Limb (tissue), 2 donors: ENCODE data around the gene TBPL2.
"Not testable (repeated sequence)": the region's sequence is repeated elsewhere in the genome, so short reads cannot be mapped to it uniquely, and the experiment has no call there.

Experiments used
- DNase-seq, 2 donors: peaks; one replicate each; pipeline ENCODE4 v3.0.0-alpha.2; 2016; ENCODE audit errors: extremely low spot score in 2 of 2

The TBPL2 gene

DNA sequence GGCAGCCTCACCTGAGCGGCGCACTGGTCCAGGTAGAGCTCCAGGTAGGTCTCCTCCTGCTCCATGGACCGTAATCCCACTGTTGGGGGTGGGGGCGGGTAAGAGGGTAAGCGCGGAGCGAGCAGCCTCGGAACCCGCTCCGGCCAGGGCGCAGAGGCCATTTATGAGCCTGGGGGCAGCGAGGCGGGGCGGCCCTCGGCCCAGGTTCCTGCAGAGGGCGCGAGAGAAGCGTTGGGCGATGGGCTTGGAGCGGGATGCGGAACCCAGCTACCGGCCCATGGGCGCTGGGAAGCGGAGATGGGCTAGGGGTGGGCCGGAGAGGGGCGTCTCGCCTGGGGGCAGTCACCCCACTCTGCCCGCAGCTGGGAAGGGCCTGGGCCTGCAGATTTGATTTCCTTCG, at the start of gene TBPL2:
Gene TBPL2, minus strand, starts transcription at position 232 of the 400 bp plus-strand sequence. Its CDS starts 167 bp downstream, at position 65.
- no peak for DNase-seq

DNA sequence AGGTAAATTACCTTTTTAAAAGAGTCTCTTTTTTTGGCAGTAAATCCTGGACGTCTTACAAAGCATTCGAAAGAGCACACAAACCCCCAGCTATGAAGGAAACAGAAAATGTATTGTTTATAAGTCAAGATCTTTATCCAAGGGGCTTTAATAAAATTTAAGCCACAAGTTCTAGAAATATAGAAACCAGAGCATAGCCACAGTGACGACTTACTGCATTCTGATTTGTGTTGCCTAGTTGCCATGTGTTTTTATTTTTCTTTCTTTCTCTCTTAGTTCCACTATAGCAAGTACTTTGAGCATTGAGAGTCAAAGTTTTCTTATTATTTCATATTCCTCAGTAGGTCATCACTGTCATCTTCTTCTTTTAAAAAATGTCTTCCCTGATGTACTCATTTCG, 47.8 kb upstream of the TBPL2 start:
- no peak for DNase-seq

DNA sequence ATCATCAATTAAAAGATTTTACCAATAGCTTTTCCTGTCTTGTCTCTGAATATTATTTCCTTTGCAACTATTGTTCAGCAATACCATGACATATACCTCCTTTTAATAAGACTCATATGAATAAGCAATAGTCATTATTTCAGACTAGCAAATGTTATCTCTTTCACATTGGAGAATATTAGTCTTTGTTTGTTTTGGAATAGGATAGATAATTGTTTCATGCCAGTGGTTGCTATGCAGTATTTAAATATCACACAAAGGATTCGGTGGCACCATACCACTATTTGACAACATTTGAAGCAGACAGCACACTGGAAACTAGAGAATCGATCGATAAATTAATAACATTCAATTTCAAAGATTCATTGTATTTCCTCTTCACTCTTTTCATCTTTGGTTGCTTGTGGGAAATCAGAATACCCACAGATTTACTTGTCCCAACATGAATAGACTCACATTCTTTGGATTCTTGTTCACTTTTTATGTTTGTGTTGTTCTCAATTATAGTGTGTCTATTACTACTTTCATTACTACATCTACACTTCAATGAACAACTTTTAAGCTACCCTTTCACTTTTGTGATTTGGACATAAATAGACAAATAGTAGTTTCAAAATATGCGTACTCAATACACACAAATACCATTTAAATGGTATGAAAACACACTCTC, 42.7 kb upstream of the TBPL2 start:
- DNase-seq: no peak

DNA sequence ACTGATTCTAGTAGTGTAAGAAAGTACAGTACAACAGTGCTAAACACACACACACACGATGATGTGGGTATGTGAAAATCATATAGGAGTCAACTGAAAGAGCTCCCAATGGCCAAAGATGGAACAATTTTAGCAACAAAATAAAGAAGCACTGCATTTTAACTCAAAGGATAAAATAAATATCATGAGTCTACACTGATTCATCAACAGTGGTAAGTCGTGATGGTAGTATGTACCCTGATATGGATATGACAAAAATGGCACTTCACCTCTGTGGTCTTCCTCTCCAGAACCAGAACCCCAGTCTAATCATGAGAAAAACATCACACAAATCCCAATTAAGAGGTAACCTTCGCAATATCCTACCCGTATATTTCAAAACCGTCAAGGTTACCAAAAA, 41.4 kb upstream of the TBPL2 start:
- DNase-seq: no peak

DNA sequence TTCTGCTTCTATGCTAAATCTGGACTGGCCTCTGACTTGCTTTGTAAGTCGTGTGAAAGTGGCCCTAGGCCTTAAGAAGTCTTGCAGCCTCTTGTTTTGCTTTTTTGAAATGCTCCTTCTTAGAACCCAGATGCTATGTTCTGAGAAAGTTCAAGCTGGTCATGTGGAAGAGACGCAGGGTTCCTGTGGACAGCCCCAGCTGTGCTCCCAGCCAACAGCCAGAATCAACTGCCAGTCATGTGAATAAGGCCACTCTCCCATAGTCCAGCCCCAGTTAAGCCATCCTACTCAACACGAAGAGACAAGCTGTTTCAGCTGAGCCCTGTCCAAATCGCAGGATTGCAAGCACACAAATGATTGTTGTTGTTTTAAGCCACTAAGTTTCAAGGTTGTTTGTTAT, 37.3 kb upstream of the TBPL2 start:
- DNase-seq: no peak

DNA sequence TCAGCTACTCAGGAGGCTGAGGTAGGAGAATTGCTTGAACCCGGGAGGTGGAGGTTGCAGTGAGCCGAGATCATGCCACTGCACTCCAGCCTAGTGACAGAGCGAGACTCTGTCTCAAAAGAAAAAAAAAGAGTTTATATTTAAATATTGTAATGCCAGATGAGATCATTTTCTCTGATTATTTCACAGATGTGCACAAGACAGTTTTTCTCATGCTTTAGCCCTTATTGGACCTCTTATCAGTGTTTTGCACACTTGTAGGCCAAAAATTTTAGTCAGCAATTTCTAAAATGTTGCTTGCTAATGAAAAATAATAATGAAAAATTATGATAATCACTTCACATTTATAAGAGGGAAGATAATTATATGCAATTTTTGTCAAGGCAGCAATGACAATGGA, 36.0 kb upstream of the TBPL2 start:
- not testable (repeated sequence) for DNase-seq

DNA sequence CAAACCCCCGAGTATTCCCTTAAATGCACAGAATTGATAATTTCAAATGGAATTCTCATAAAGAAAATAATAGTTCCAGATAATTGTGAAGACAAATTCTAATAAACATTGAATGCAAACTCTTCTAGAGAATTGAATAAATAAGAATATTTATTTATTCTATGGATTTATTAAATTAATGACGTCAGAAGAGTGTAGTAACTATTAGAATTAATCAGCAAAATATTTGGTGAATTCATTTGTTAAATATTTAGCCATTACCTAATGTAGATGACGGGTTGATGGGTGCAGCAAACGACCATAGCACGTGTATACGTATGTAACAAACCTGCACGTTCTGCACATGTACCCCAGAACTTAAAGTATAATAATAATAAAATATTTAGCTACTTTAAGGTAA, 33.4 kb upstream of the TBPL2 start:
- no peak for DNase-seq

DNA sequence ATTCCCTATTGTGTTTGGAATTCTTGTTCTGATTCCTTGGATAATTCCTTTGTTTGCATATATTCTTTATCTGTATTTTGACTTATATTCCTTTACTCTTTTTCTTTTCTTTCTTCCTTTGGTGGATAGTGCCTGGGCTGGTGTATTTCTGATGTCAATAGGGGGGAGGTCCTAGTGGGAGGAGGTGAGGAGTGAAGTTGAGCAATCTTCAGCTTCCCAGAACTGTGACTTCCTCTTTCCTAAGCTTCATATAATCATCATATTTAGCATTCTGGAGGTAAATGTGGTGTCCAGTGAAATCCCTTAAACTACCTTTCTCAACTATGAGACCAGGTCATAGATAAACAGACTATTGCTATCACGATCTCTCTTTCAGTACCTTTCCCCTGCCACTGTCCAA, 29.6 kb upstream of the TBPL2 start:
- no peak for DNase-seq

DNA sequence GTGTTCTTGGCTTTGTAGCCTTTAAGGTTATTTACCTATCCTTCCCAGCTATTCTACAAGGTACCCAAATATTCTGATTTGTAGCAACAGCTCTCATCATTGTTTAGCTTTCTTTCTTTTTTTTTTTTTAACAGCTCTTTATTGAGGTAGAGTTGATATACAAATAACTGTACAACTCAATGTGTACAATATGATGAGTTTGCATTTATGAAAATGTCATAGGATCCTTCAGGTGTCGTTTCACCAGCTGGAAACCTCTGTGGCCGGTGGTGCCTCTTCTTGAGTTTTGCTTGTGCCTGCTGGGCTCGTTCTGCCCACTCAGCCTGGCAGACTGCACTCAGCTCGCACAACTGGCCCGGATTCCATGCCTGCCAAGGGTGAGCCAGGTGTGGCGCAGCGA, 26.9 kb upstream of the TBPL2 start:
- DNase-seq: no peak

DNA sequence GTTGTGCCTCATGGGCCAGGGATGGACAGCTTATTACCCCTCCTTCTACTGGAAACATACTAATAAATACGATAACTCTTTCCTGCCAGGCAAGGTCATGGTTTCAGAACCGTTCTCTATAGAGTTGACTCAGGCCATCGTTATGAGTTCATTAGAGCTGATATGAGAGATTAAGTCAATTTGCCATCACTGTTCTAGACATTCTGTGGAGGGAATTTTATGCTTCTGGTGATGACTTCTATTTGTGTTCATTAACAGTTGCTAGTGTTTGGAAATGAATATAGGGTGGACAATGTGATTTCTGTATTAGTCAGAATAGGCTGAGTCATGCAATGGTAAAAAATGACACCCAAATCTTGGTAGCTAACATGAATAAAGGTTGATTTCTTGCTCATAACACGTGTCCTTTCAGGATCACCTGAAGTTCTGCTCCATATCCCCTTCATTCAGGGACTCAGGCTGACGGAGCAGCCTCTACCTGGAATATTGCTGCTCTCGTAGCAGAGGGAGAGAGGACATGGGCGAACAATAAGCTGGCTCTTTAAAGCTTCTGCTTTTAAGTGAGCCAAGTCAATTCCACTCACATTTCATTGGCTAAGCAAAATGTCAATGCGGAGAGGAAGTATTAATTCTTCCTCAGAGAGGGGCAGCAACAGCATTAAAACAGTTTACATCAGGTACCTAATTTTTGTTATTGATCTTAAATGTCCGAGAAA, 18.5 kb upstream of the TBPL2 start:
- no peak for DNase-seq

DNA sequence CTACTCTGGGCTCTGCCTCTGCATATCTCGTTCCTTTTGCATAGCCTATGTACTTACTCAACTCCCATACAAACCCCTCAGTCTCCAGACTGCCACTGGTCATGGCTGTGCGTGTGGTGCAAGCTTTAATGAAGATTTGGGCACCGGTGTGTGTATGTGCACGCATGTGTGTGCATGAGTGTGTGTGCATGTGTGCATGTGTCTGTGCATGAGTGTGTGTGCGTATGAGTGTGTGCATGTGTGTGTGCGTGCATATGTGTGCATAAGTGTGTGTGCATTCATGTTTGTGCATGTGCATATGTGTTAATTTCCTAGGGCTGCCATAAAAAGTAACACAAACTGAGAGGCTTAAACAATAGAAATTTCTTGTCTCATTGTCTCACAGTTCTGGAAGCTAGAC, 17.1 kb upstream of the TBPL2 start:
- DNase-seq: no peak

DNA sequence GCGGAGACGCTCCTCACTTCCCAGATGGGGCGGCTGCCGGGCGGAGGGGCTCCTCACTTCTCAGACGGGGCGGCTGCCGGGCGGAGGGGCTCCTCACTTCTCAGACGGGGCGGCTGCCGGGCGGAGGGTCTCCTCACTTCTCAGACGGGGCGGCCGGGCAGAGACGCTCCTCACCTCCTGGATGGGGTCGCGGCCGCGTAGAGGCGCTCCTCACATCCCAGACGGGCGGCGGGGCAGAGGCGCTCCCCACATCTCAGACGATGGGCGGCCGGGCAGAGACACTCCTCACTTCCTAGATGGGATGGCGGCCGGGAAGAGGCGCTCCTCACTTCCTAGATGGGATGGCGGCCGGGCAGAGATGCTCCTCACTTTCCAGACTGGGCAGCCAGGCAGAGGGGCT, 16.0 kb upstream of the TBPL2 start:
- DNase-seq: not testable (repeated sequence)

DNA sequence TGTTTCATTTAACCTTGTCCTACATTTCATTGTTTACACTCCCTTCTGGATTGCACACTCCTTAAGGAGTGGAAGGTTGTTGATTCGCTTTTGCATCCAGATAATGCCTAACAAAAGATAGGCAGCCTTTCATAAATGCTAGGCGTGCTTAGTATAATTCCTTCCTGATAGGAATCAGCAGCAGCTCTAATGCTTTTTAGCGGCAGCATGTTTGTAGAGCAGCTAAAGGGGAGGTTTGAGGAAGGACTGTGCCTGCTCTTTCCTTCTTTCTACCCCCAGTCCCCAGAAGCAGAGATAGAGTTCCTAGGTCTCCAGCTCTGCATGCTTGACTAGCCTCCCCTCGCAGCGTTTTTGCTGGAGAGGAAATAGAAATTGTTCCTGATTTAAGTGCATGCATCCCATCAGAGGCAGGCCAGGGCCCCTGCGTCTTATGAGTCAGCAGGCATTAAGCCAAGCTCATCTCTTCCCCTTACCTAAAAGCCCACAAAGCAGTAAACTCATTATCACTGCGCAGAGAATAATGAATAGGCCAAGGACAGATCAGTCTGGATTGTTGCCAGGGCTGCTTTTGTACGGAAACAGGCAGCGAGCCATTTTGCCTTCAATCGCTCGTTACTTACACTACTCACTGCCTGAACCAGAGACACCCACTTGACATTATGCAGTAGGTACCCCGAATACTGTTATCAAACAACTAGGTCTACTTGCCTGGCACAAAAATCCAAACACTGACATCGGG, 14.0 kb upstream of the TBPL2 start:
- peak; percentile 24 to 52 for DNase-seq

DNA sequence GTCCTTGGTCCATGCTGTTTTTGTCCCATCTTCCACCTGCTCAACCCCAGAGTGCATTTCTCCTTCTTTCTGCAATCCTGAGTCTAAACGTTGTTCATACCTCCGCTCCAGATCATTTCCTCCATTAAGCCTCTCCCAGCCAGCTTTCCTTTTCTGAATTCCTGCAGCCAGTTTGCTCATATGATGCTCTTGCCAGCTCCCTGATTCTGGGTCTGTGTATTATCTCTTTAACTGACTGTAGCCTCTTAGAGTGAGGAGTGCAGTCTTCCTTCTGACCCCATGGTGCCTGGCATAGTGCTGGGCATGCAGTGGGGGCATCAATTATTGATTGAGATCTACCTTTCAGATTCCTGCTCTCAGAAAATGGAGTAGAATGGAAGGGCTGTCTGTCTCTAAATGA, 11.5 kb upstream of the TBPL2 start:
- no peak for DNase-seq

DNA sequence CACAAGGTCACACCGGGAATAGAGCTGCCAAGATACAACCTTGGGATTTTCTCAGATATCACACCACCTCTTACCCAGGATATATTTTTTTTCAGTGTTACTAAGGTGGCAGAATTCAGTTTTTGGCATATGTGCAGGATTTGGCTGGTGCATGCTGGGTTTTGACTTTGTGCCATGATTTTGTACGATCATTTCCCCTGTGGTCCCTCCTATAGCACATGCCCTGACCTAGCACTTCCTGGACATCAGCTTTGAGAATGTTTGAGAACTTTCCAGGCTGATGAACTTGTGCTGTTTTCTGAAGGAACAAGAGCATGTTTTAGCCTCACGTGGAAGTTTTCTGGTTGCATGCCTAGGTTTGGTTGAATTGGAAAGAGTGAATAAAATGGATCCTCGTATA, 11.0 kb upstream of the TBPL2 start:
- no peak for DNase-seq

DNA sequence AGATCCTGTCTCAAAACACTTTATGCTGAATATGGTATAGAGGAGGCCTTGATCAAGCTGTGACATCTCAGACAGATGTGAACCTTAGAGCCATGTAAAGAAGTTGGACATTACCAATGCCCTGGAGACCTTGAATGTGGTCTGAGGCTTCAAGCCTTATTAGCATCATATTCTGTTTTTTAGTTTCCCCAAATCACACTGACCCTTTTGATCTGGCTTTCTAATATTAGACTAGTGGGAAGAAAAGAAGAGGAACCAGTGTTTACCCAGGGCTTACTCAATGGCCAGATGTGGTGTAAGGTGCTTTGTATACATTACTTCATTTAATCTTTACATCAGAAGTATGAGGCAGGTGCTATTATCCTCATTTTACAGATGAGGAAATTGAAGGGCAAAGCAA, 10.6 kb upstream of the TBPL2 start:
- no peak for DNase-seq

DNA sequence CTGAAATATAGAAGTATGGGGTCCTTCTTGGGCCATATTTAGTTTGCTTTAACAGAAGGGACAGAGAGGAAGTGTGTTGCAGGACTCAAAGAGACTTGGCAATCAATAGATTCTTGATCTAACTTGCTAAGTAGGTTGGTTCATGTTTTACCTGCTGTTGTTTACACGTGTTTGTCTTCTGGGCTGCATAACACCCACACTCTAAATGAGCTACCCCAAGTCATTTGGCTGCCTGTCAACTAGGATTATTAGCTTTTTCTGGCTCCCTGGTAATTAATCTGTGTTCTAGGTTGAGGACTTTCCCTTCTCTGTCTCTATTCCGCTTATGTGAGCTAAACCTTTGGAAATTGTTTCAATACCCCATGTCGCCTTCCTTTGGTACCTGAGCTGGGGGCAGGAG, 10.1 kb upstream of the TBPL2 start:
- DNase-seq: no peak

DNA sequence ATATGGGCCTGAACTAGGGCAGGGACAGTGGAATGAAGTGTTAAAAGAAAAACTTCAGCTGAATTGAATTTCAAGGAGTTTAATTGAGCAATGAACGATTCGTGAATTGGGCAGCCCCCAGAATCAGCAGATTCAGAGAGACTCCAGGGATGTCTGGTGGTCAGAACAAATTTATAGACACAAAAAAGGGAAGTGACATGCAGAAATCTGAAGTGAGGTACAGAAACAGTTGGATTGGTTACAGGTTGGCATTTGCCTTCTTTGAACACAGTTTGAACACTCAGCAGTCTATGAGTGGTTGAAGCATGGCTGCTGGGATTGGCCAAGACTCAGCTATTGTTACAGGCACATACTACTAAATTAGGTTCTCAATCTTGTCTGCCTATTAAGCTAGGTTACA, 9.7 kb upstream of the TBPL2 start:
- DNase-seq: no peak

DNA sequence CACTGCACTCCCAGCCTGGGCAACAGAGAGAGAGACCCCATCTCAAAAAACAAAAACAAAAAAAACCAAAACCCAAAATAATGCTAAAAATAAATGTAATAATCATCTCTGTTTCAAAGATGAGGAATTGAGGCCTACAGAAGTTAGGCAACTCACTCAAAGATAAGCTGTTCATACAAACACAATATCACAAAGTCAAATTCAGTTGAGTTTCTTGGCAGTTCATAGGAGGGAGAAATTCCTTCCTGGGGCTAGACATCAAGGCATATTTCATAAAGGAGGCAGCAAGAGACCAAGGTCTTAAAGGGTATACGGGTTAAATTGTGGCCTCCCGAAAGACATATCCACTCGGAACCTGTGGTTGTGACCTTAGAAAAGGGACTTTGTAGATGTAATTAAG, 8.7 kb upstream of the TBPL2 start:
- DNase-seq: no peak

DNA sequence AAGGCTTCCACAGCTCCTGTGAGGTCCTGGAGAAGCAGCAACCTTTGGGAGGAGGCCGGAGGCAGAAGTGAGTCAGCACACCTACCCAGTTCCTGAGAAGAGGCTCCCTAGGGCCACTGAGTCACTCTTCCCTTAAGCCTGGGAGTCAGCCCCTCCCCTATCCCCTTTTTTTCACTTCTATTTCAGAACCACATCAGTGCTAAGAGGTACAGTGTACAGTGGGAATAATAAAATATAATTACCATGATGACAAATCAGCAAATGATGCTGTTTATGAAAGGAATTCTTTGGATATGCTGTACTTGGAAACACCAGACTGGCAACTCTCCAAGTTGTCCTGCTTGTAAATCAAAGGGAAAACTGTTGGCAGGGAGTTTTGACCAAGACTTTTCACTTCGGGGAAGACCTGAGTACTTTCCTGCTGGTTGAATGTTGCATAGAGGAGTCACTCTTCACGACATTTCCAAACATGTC, 7.8 kb upstream of the TBPL2 start:
- no peak for DNase-seq

DNA sequence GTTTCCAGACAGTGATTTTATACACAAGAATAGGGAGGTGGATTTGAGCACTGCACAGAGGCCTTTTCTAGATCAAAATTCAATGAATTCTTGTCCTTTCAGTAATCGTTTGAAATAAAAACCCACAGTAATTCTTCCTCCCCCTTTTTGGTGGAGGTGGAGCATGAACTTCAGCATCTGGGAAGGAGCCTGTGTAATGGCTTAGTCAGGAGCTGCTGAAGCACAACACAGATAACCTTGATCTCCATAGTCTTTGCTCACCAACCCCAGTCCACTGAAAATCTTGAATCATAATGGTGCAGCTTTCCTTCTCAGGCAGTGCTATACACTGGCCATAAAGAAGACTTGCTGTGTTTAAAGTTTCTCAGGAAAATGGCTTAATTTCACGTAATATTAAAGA, 6.4 kb upstream of the TBPL2 start:
- DNase-seq: no peak

DNA sequence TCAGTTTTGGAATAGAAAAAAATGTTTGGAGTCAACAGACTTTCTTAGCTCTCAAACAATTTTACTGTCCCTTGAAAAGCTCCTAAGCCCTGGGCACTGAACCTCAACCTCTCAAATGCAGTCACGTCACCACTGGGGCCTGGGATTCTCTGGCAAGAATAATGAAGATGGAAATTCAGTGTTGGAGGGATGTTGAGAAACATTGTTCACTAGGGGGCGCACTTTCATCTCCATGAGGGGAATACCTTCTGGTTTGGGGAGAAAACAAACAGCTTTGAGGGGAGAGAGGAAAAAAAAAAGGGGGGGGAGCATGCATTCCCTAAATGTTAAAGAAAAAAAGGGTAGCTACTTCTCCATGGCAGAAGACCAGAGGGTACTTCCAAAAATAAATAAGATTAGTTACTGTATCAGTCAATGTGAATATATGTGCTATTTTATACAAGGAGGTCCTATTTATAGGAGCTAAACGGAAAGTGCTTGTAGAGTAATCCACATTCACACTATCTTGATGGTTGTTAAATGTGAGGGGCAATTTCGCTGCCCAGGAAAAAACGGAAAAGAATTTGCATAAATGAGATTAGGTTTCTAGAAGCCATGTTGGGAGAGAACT, 5.8 kb upstream of the TBPL2 start:
- DNase-seq: peak; percentile 60 to 80
